DOHH2 (cell line): Measurements from ENCODE around the gene RPL5.

Experiments
- H3F3A ChIP-seq: fragments of 200-600 bp; sonication (generic), shearing (Covaris generic); 2 replicates; pipeline ENCODE4 v1.6.0; 2016; ENCODE audit warnings: antibody characterized with exemption, mild to moderate bottlenecking; ENCODE audit not compliant: control insufficient read depth, insufficient read depth
- H3K27ac ChIP-seq: fragments of 200-600 bp; sonication (generic); 2 replicates; pipeline ENCODE4 v1.5.1; 2014; ENCODE audit warnings: low read depth, mild to moderate bottlenecking, low read length, moderate library complexity
- H3K27me3 ChIP-seq: fragments of 200-600 bp; sonication (generic); 2 replicates; pipeline ENCODE4 v1.6.1; 2014; ENCODE audit warnings: mild to moderate bottlenecking, low read length, mixed read lengths; ENCODE audit not compliant: control insufficient read depth
- H3K36me3 ChIP-seq: fragments of 200-600 bp; sonication (generic); 2 replicates; pipeline ENCODE4 v1.6.1; 2014; ENCODE audit warnings: mild to moderate bottlenecking, low read length, moderate library complexity, mixed read lengths; ENCODE audit not compliant: control insufficient read depth
- H3K4me1 ChIP-seq: fragments of 200-600 bp; sonication (generic); 2 replicates; pipeline ENCODE4 v1.6.1; 2014; ENCODE audit warnings: mild to moderate bottlenecking, low read length, mixed read lengths; ENCODE audit not compliant: control insufficient read depth
- H3K4me2 ChIP-seq: fragments of 200-600 bp; sonication (generic); 2 replicates; pipeline ENCODE4 v1.6.0; 2014; ENCODE audit warnings: mild to moderate bottlenecking, low read length, moderate library complexity
- H3K4me3 ChIP-seq: fragments of 200-600 bp; sonication (generic); 2 replicates; pipeline ENCODE4 v1.5.1; 2014; ENCODE audit warnings: mild to moderate bottlenecking, low read length, mixed read lengths
- H3K79me2 ChIP-seq: fragments of 200-600 bp; sonication (generic); 2 replicates; pipeline ENCODE4 v1.6.1; 2014; ENCODE audit warnings: mild to moderate bottlenecking, low read length, mixed read lengths; ENCODE audit not compliant: control insufficient read depth
- H3K9me2 ChIP-seq: fragments of 200-600 bp; sonication (generic); replicated peaks from 2 replicates; pipeline ENCODE4 v1.6.1; 2014; ENCODE audit warnings: mild to moderate bottlenecking, low read length, mixed read lengths; ENCODE audit not compliant: control insufficient read depth
- H3K9me3 ChIP-seq: fragments of 200-600 bp; sonication (generic); 2 replicates; pipeline ENCODE4 v1.6.1; 2014; ENCODE audit warnings: antibody characterized with exemption, low read length, mixed read lengths; ENCODE audit not compliant: control insufficient read depth, insufficient read depth
- H4K20me1 ChIP-seq: fragments of 200-600 bp; sonication (generic); 2 replicates; pipeline ENCODE4 v1.6.0; 2014; ENCODE audit warnings: low read depth, mild to moderate bottlenecking, antibody characterized with exemption, low read length, moderate library complexity; ENCODE audit not compliant: control insufficient read depth, insufficient read depth
- EZH2phosphoT487 ChIP-seq: fragments of 200-600 bp; sonication (generic); IDR thresholded peaks from 2 replicates; pipeline ENCODE4 v1.6.1; 2017; ENCODE audit warnings: borderline replicate concordance, mild to moderate bottlenecking, antibody characterized with exemption, low read length, moderate library complexity, mixed read lengths
- TF ChIP-seq, protein P1 (sequence below): fragments of 200-600 bp; sonication (generic); IDR thresholded peaks from one replicate; pipeline ENCODE4 v1.5.1; 2014; ENCODE audit warnings: antibody characterized with exemption, mild to moderate bottlenecking, low read depth, low read length; ENCODE audit not compliant: poor library complexity, severe bottlenecking

Gene RPL5

GRCh38 chr1:92808381-92808780 lies 23.5 kb upstream of the RPL5 start:
- no peak overlapping the region for H3K27ac ChIP-seq

DNA sequence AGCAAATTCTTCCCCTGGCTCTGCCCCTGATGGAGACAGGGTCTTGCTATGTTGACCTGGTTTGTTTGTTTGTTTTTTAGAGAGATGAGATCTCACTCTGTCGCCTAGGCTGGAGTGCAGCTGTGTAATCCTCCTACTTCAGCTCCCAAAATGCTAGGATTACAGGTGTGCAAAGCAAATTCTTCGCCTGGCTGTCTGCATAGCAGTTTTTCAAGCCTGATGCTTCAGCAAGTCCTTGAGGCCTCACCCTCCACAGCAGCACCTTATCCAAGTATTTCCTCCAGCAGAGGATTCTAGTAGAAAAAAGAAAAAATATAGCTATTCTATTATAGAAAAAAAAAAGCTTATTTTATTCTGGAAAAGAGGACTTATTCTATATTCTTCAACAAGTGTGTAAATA lies 15.1 kb upstream of the RPL5 start:
- Histone ChIP-seq H3F3A (no peaks in the 10 kb centered on the region), H3K36me3 (no peaks in the 10 kb centered on the region), H3K79me2 (no peaks in the 10 kb centered on the region), H3K9me3 (no peaks in the 10 kb centered on the region), H3K4me1 (no peaks in the 10 kb centered on the region), H3K9me2 (no peaks in the 10 kb centered on the region), H3K4me2 (no peak overlapping the region), H3K4me3 (no peak overlapping the region), H3K27ac (no peak overlapping the region), H4K20me1 (no peaks in the 10 kb centered on the region), H3K27me3 (peaks cover 5% of the 10 kb centered on the region)
- TF ChIP-seq EZH2phosphoT487, result no peak
- TF ChIP-seq, protein P1, sequence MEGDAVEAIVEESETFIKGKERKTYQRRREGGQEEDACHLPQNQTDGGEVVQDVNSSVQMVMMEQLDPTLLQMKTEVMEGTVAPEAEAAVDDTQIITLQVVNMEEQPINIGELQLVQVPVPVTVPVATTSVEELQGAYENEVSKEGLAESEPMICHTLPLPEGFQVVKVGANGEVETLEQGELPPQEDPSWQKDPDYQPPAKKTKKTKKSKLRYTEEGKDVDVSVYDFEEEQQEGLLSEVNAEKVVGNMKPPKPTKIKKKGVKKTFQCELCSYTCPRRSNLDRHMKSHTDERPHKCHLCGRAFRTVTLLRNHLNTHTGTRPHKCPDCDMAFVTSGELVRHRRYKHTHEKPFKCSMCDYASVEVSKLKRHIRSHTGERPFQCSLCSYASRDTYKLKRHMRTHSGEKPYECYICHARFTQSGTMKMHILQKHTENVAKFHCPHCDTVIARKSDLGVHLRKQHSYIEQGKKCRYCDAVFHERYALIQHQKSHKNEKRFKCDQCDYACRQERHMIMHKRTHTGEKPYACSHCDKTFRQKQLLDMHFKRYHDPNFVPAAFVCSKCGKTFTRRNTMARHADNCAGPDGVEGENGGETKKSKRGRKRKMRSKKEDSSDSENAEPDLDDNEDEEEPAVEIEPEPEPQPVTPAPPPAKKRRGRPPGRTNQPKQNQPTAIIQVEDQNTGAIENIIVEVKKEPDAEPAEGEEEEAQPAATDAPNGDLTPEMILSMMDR, result no peak

More at GRCh38 chr1:92808381-92808780, 23.5 kb upstream of the RPL5 start:
- Histone ChIP-seq H3K4me1 (no peaks in the 10 kb centered on the region), H3K9me3 (no peaks in the 10 kb centered on the region; the same call in 1 of the 2 replicates), H3K36me3 (no peaks in the 10 kb centered on the region), H4K20me1 (no peaks in the 10 kb centered on the region), H3K79me2 (no peaks in the 10 kb centered on the region), H3K9me2 (no peaks in the 10 kb centered on the region), H3K27me3 (no peaks in the 10 kb centered on the region; the same call in 1 of the 2 replicates), H3K4me2 (no peak overlapping the region), H3F3A (no peaks in the 10 kb centered on the region), H3K4me3 (no peak overlapping the region)
- TF ChIP-seq, protein P1, result no peak
- TF ChIP-seq EZH2phosphoT487, result no peak

DNA sequence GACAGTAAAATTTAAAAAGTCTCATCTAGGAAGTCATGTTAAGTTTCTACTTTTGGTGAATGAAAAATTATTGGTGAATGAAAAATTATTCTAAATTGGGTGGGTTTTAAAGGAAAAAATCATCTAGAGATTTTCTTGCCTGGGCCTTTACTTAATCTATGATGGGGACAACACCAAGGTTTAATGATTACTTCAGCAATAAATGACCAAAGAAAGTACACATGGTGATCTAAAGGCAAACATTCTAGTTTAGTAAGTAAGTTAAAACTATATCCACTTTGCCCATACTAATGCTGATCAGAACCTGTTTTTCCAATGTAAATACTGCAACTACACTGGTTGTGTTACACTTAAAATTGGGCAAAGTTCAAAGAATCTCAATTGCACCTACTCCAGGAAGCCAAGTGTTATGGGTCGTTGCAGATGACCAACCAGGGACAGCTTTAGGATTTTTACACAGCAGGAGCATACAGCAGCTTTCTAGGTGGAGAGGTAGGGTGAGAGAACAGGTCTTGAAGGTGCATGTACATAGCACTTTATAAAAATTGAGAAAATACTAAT lies 14.6 kb upstream of the RPL5 start:
- Histone ChIP-seq H3K4me1 (no peaks in the 10 kb centered on the region), H3K79me2 (no peaks in the 10 kb centered on the region), H3K27ac (no peak overlapping the region), H3K9me2 (no peaks in the 10 kb centered on the region), H3K27me3 (peaks cover 5% of the 10 kb centered on the region), H3F3A (no peaks in the 10 kb centered on the region), H4K20me1 (no peaks in the 10 kb centered on the region), H3K36me3 (no peaks in the 10 kb centered on the region), H3K9me3 (no peaks in the 10 kb centered on the region), H3K4me2 (no peak overlapping the region), H3K4me3 (no peak overlapping the region)
- TF ChIP-seq, protein P1, result no peak
- no peak for TF ChIP-seq EZH2phosphoT487
